Measurements from ENCODE around the gene BCO1. TPM values are rescaled to one million over a fixed set of nuclear protein-coding genes. Genes with fewer than 3 reads are reported as not detected.

Gene BCO1
- total RNA-seq, 2 donors from 2014 or later = not detected

DNA sequence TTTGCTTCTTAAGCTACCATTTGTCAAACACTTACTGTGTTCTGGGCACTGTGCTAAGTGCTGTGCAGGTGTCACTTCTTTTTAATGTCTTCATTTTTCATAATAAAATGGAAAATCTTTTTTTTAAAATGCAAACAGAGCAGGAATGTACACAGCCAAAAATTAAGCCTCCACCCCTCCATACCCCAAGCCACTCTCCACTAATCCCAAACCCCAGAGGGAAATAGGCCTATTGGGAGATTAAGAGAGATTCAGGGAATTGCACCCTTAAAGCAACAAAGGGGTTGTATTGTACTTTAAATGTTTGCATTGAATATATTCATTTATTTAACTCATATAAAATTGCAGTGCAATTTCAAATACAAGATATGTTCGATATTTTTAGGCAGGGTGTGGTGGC lies 47.7 kb downstream of the BCO1 start:
- H3K4me3 ChIP-seq = no peak overlapping the region
- DNase-seq (ENCODE audit: low spot score) = no peak
- TF ChIP-seq, protein P1, sequence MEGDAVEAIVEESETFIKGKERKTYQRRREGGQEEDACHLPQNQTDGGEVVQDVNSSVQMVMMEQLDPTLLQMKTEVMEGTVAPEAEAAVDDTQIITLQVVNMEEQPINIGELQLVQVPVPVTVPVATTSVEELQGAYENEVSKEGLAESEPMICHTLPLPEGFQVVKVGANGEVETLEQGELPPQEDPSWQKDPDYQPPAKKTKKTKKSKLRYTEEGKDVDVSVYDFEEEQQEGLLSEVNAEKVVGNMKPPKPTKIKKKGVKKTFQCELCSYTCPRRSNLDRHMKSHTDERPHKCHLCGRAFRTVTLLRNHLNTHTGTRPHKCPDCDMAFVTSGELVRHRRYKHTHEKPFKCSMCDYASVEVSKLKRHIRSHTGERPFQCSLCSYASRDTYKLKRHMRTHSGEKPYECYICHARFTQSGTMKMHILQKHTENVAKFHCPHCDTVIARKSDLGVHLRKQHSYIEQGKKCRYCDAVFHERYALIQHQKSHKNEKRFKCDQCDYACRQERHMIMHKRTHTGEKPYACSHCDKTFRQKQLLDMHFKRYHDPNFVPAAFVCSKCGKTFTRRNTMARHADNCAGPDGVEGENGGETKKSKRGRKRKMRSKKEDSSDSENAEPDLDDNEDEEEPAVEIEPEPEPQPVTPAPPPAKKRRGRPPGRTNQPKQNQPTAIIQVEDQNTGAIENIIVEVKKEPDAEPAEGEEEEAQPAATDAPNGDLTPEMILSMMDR (IDR thresholded peaks at IDR 0.05) = no peak
- H3K36me3 ChIP-seq = no peaks in the 10 kb centered on the region
- H3K27me3 ChIP-seq = no peaks in the 10 kb centered on the region
- no peaks in the 10 kb centered on the region for H3K4me1 ChIP-seq
- no peaks in the 10 kb centered on the region for H3K9me3 ChIP-seq
- no peak overlapping the region for H3K27ac ChIP-seq

DNA sequence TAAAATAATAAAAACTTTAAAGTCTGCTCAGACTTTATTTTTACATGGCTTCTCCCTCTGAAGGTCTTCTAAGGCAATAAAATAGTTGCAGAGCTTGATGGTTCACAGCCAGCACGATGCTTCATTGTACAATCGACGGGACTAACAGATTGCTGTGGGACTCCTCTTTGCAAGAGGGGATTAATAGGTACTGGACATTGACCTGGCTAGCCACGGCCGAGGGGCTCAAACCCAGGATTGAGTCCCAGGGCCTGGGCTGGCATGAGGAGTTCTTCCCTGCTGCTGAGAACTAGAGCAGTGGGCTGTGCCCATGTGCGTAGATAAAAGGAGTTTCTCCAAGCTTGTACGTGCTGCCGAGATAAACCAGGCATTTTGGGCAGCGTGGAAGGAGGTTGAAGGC lies 52.6 kb downstream of the BCO1 start:
- Histone ChIP-seq H3K27me3 (no peaks in the 10 kb centered on the region), H3K4me3 (no peak overlapping the region), H3K9me3 (no peaks in the 10 kb centered on the region), H3K4me1 (no peaks in the 10 kb centered on the region), H3K27ac (no peak overlapping the region), H3K36me3 (no peaks in the 10 kb centered on the region)
- DNase-seq (ENCODE audit: low spot score) = no peak
- TF ChIP-seq, protein P1 (IDR thresholded peaks at IDR 0.05) = no peak

DNA sequence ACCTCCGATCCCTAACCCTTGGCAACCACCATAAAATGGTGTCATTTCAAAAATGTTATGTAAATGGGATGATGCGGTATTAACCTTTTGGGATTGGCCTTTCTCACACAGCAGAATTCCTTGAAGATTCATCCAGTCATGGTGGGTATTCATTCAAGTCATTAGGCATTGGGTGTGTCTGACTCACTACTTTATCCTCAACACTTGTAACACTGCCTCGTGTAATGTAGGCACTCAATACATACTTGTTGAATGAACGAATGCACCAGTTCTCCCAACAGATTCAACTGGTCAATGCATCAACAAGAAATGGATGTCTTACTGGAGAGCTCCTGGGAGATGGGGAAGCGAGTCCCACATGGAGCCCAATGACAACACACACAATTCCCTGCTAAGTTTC lies 54.4 kb downstream of the BCO1 start:
- Histone ChIP-seq H3K9me3 (no peaks in the 10 kb centered on the region), H3K4me1 (no peaks in the 10 kb centered on the region), H3K36me3 (no peaks in the 10 kb centered on the region), H3K4me3 (no peak overlapping the region), H3K27ac (no peak overlapping the region), H3K27me3 (no peaks in the 10 kb centered on the region)
- no peak for DNase-seq (ENCODE audit: low spot score)
- TF ChIP-seq, protein P1 (IDR thresholded peaks at IDR 0.05) = no peak

DNA sequence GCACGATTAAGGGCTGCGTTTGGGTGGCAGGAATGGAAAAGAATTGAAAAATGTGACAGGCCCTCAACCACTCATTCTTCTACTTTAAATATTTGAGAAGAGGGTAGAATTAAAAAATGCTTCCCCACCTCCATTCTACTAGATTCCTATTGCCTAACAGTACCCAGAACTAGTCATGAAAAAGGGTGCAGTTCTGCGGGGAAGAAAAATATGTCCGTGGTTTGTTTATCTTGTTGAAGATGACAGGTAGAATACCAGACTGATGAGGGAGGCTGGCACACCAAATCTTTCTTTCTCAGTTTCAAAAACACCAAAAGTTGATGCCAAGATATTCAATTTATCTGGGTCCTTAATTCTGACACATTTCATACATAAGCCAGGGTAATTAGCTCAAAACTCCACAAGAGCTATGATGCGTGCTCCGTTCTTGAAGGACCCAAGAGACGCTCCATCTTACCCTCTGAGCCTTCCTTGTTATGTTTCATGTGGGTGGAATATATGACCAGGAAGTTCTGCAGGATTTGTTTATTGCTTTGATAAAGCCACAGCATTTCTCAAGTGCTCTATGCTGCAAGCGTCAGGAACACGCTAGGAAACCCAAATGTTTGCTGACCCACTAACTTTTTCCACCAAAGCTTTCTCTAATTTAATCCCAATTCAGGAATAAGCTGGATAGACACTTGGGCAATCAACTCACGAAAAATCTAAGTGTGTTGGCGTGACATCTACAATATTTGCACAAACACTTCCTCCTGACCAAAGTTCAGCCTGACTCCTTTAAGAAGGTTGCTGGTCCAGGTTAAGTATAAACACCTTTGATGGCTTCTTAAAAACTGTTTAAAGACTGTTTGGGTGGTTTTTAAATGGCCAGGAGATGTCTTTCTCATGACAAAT lies 55.7 kb downstream of the BCO1 start:
- Histone ChIP-seq H3K27ac (no peak overlapping the region), H3K36me3 (no peaks in the 10 kb centered on the region), H3K4me1 (no peaks in the 10 kb centered on the region), H3K9me3 (no peaks in the 10 kb centered on the region), H3K27me3 (no peaks in the 10 kb centered on the region), H3K4me3 (no peak overlapping the region)
- DNase-seq (ENCODE audit: low spot score) = no peak
- TF ChIP-seq, protein P1 (IDR thresholded peaks at IDR 0.05) = no peak

DNA sequence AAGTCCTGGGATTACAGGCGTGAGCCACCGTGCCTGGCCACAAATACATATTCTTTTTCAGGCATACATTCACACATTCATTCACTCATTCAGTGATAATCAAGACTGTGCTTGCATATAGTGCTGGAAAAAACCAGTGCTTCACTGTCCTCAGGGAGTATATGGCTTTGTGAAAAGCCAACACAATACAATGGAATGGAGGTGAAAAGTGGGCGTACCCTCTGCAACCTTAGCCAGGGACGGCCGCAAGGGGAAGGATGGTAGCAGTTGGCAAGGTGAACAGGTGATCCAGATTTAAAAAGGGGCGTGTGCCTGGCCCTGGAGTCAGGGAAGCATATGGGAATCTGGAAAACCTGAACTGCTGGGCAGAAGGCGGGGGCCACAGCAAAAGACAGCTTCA lies 58.1 kb downstream of the BCO1 start:
- Histone ChIP-seq H3K4me1 (no peaks in the 10 kb centered on the region), H3K27me3 (no peaks in the 10 kb centered on the region), H3K36me3 (no peaks in the 10 kb centered on the region), H3K27ac (no peak overlapping the region), H3K4me3 (no peak overlapping the region), H3K9me3 (no peaks in the 10 kb centered on the region)
- TF ChIP-seq, protein P1 (IDR thresholded peaks at IDR 0.05) = no peak
- no peak for DNase-seq (ENCODE audit: low spot score)
